Transverse colon (tissue), 4 donors: ENCODE data around the gene PAN3. TPM values are rescaled to one million over a fixed set of nuclear protein-coding genes. Genes with fewer than 3 reads are reported as not detected.
A peak's percentile ranks its signal among the peaks of the same experiment; 100 is the strongest.

Source experiments
- DNase-seq: peaks from one replicate; pipeline ENCODE4 v3.0.0-alpha.2; 2019
- H3K27ac ChIP-seq, 4 donors: fragments of 200-600 bp; sonication (generic); 2 replicates each; pipeline ENCODE4 v1.5.1; 2016 to 2018; ENCODE audit warnings: inconsistent platforms in 4 of 4
- H3K27me3 ChIP-seq: fragments of 200-600 bp; sonication (generic); 2 replicates; pipeline ENCODE4 v1.5.1; 2017; ENCODE audit warnings: inconsistent platforms
- H3K36me3 ChIP-seq, 4 donors: fragments of 200-600 bp; sonication (generic); 2 replicates each; pipeline ENCODE4 v1.5.1; 2017 to 2019; ENCODE audit warnings: inconsistent platforms in 4 of 4
- H3K4me1 ChIP-seq, 4 donors: fragments of 200-600 bp; sonication (generic); 2 replicates each; pipeline ENCODE4 v1.5.1; 2017 to 2020; ENCODE audit warnings: inconsistent platforms in 4 of 4
- H3K4me3 ChIP-seq, 4 donors: fragments of 200-600 bp; sonication (generic); 1 replicate in 1 of 4; 2 replicates in 3 of 4; pipeline versions ENCODE4 v1.5.1 to v1.6.1; 2017 to 2019; ENCODE audit warnings: inconsistent platforms in 4 of 4
- H3K9me3 ChIP-seq, 2 donors: fragments of 200-600 bp; sonication (generic); 2 replicates each; pipeline ENCODE4 v1.5.1; 2017 to 2019; ENCODE audit warnings: inconsistent platforms in 2 of 2
- EP300 ChIP-seq: sonication (generic); formaldehyde crosslinking; IDR thresholded peaks from one replicate; pipeline ENCODE4 v1.6.1; 2017; ENCODE audit warnings: antibody characterized with exemption, low read depth
- POLR2A ChIP-seq: fragments of 450-650 bp; IDR thresholded peaks from one replicate; pipeline ENCODE4 v1.6.1; 2016; ENCODE audit warnings: antibody characterized with exemption, mild to moderate bottlenecking, moderate library complexity
- POLR2AphosphoS5 ChIP-seq, 3 donors: sonication (generic); formaldehyde crosslinking; IDR thresholded peaks; one replicate each; pipeline ENCODE4 v1.6.1; 2016; ENCODE audit warnings: antibody characterized with exemption in 3 of 3
- WGBS, 2 donors: methylation state at CpG; one replicate each; pipeline ENCODE4 v1.1.5; 2018; ENCODE audit warnings: low coverage in 1 of 2; 5-methylcytosine and 5-hydroxymethylcytosine counted together
- in situ Hi-C, 4 donors: fragments of 200-750 bp; cut with MboI; loops; one replicate each; pipeline versions ENCODE4 v1.15.0 to v1.15.1; 2017; ENCODE audit warnings: low sequenced_read_pairs in 3 of 4, low pct_ligation_motif_present in 1 of 4, low pct_unique_long_range_greater_than_20kb in 1 of 4
- intact Hi-C: fragments of 100-400 bp; cut with DNase I; formaldehyde crosslinking; loops from one replicate; pipeline ENCODE4 v1.15.1; 2023; ENCODE audit warnings: low total_unique reads
- total RNA-seq, 4 donors: library from RNA; depleted of rRNA; stranded (reverse); fragments of >200 nt; gene quantifications; one replicate each; pipeline ENCODE4 v1.1.0, GENCODE V29; 2016
- TF ChIP-seq, protein P1 (sequence below), 5 experiments: fragments of 200-600 bp in 3 of 5; fragments of 450-650 bp in 2 of 5; sonication (generic) in 3 of 5; IDR thresholded peaks; 1 replicate in 2 of 5; 2 replicates in 3 of 5; pipeline ENCODE4 v1.5.1; 2016 to 2017; ENCODE audit warnings: antibody characterized with exemption in 5 of 5, inconsistent platforms in 3 of 5, mild to moderate bottlenecking in 2 of 5, moderate library complexity in 1 of 5

Gene PAN3
- total RNA-seq, 4 donors from 2014 or later, result 28.3 to 107 (median 46.6) TPM

DNA sequence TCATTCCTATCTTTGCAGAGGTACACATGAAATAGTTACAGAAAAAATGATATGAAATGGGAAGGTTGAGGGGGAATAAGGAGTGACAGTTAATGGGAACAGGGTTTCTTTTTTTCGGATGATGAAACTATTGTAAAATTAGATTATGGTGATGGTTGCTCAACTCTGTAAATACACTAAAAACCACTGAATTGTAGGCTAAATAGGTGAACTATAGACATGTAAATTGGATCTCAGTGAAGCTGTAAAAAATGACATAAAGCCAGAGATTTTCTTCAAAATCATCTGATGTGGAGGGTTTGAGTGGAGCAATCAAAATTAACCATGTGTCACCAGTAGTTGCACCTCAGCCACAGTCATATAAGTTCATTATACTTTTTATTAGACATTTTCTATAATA lies 31.4 kb upstream of the PAN3 start:
- no peak for DNase-seq
- TF ChIP-seq POLR2A (no peak), POLR2AphosphoS5 (IDR thresholded peaks at IDR 0.05) (no peak), EP300 (no peak)
- TF ChIP-seq, protein P1, sequence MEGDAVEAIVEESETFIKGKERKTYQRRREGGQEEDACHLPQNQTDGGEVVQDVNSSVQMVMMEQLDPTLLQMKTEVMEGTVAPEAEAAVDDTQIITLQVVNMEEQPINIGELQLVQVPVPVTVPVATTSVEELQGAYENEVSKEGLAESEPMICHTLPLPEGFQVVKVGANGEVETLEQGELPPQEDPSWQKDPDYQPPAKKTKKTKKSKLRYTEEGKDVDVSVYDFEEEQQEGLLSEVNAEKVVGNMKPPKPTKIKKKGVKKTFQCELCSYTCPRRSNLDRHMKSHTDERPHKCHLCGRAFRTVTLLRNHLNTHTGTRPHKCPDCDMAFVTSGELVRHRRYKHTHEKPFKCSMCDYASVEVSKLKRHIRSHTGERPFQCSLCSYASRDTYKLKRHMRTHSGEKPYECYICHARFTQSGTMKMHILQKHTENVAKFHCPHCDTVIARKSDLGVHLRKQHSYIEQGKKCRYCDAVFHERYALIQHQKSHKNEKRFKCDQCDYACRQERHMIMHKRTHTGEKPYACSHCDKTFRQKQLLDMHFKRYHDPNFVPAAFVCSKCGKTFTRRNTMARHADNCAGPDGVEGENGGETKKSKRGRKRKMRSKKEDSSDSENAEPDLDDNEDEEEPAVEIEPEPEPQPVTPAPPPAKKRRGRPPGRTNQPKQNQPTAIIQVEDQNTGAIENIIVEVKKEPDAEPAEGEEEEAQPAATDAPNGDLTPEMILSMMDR (IDR thresholded peaks at IDR 0.05), result no peak
- peaks cover 37% of the 10 kb centered on the region for H3K27me3 ChIP-seq
- H3K4me3 ChIP-seq, result no peak overlapping the region
- intact Hi-C loops, result no loop called here
- no peaks in the 10 kb centered on the region for H3K36me3 ChIP-seq
- no peaks in the 10 kb centered on the region for H3K4me1 ChIP-seq
- in situ Hi-C loops, result no loop called here
- 20 to 21% methylated on average over 1 of the region's 1 CpG for WGBS, 2 donors
- H3K9me3 ChIP-seq, result no peaks in the 10 kb centered on the region
- H3K27ac ChIP-seq, result no peak overlapping the region

DNA sequence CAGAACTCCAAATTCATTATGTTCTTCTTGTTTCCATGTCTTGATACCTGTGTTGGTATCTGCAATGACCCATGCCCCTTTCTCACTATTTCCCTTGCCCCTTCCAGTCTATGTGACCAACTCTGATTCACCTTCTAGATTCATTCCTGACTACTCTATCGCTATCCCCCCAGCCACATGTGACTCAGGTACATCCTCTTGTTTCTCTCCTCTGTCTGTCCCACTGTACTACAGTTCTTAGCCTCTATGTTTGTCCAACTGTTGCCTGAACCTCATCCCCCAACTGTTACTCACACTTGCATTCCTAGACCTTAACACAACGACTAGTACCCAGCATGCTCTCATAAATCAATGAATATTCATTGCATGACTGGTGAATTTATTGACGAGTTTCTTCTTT lies 27.9 kb upstream of the PAN3 start:
- Histone ChIP-seq H3K4me3 (no peak overlapping the region), H3K36me3 (no peaks in the 10 kb centered on the region), H3K27me3 (peaks cover 9% of the 10 kb centered on the region), H3K27ac (no peak overlapping the region), H3K9me3 (no peaks in the 10 kb centered on the region), H3K4me1 (no peaks in the 10 kb centered on the region)
- no peak for DNase-seq
- WGBS, 2 donors, result 70 to 87% methylated on average over 3 of the region's 3 CpGs
- TF ChIP-seq POLR2A (no peak), EP300 (no peak), POLR2AphosphoS5 (IDR thresholded peaks at IDR 0.05) (no peak)
- TF ChIP-seq, protein P1 (IDR thresholded peaks at IDR 0.05), result no peak
- in situ Hi-C loops (no loop called here), intact Hi-C loops (no loop called here)

DNA sequence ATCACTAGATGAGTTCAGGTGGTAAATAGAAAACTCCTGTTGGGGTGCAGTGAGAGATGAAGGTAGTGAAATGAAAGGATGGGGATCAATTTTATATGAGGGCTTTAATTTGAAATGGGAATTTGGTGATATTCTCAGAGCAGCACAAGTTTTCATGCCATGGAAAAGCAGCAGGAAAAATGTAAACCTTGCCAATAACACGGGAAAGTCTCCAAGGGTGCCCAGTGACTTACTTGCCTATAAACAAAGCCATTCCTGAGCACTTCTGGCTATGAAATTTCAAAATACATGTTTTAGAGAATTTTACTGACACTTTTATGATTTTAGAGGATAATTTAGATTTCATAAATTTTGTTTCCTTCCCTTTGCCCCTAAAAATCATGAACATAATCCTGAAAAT lies 21.6 kb upstream of the PAN3 start:
- Histone ChIP-seq H3K27ac (no peak overlapping the region), H3K4me1 (no peaks in the 10 kb centered on the region), H3K27me3 (peaks cover 5% of the 10 kb centered on the region), H3K9me3 (no peaks in the 10 kb centered on the region), H3K4me3 (no peak overlapping the region), H3K36me3 (no peaks in the 10 kb centered on the region)
- intact Hi-C loops, result no loop called here
- TF ChIP-seq POLR2AphosphoS5 (IDR thresholded peaks at IDR 0.05) (no peak), EP300 (no peak), POLR2A (no peak)
- TF ChIP-seq, protein P1 (IDR thresholded peaks at IDR 0.05), result no peak
- no peak for DNase-seq
- in situ Hi-C loops, result no loop called here
- 50 to 71% methylated on average over 1 of the region's 1 CpG for WGBS, 2 donors

DNA sequence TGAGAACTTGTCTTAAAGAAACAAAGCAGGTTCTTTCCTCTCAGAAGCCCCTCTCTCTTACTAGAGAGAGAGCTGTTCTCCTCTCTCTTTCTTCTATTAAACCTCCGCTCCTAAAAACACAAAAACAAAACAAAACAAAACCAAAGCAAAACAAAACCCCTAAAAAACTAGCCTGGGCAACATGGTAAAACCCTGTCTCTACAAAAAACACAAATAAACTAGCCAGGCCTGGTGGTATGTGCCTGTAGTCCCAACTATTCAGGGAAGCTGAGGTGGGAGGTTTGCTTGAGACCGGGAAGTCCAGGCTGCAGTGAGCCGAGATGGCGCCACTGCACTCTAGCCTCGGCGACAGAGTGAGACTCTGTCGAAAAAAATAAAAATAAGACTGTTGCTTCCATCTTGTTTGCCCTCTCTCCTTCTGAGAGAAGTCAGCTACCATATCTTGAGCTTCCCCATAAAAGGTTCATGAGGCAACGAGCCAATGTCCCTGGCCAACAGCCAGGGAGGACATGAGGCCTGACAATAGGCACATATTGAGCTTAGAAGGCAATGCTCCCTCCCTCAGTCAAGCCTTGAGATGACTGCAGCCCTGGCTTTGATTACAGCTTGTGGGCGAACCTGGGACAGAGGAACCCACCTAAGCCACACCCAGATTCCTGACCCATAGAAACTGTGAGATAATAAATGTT lies 20.5 kb upstream of the PAN3 start:
- H3K36me3 ChIP-seq, result no peaks in the 10 kb centered on the region
- no peak overlapping the region for H3K27ac ChIP-seq
- H3K27me3 ChIP-seq, result peaks cover 5% of the 10 kb centered on the region
- TF ChIP-seq, protein P1 (IDR thresholded peaks at IDR 0.05), result no peak
- TF ChIP-seq POLR2A, result no peak
- TF ChIP-seq POLR2AphosphoS5 (IDR thresholded peaks at IDR 0.05), result no peak
- TF ChIP-seq EP300, result no peak
- DNase-seq, result peak; percentile 60
- H3K9me3 ChIP-seq, result no peaks in the 10 kb centered on the region
- 74 to 75% methylated on average over 7 to 9 of the region's 9 CpGs for WGBS, 2 donors
- no peak overlapping the region for H3K4me3 ChIP-seq
- in situ Hi-C loops (no loop called here), intact Hi-C loops (no loop called here)
- no peaks in the 10 kb centered on the region for H3K4me1 ChIP-seq
